ENCODE results near the gene BMP6.

DNA sequence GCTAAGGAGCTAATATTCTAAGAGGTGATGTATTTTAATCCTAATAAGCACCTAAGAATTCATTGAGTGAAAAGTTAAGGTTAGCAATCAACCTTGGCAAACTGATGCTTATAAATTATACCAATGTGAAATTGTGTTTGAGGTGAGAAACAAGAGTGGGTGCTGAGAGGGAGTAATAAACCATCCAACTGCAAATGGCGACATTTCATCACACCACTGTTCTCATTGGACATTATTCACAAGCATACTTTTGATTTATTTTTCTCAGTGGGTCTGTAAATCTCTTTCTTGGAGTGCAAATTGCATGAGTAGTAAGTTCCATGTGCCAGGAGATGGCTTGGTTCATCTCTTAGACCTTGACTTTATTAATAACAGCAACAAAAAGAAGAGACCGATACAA, 71.5 kb downstream of the BMP6 start:
- TF ChIP-seq, protein P1, sequence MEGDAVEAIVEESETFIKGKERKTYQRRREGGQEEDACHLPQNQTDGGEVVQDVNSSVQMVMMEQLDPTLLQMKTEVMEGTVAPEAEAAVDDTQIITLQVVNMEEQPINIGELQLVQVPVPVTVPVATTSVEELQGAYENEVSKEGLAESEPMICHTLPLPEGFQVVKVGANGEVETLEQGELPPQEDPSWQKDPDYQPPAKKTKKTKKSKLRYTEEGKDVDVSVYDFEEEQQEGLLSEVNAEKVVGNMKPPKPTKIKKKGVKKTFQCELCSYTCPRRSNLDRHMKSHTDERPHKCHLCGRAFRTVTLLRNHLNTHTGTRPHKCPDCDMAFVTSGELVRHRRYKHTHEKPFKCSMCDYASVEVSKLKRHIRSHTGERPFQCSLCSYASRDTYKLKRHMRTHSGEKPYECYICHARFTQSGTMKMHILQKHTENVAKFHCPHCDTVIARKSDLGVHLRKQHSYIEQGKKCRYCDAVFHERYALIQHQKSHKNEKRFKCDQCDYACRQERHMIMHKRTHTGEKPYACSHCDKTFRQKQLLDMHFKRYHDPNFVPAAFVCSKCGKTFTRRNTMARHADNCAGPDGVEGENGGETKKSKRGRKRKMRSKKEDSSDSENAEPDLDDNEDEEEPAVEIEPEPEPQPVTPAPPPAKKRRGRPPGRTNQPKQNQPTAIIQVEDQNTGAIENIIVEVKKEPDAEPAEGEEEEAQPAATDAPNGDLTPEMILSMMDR (IDR thresholded peaks at IDR 0.05 in 2 of 3, conservative IDR thresholded peaks at IDR 0.05 in 1 of 3; ENCODE audit: borderline replicate concordance in 1 of 3, insufficient read depth in 1 of 3, low read depth in 2 of 3, low read length in 2 of 3): no peak
- TF ChIP-seq POLR2A (IDR thresholded peaks at IDR 0.05; ENCODE audit: borderline replicate concordance, extremely low read depth, insufficient read depth, insufficient read length) (no peak), CEBPB (IDR thresholded peaks at IDR 0.05; ENCODE audit: low read depth) (no peak), ZNF274 (IDR thresholded peaks at IDR 0.05; ENCODE audit: low read depth, low read length) (no peak), EZH2 (IDR thresholded peaks at IDR 0.05) (no peak), SP1 (IDR thresholded peaks at IDR 0.05; ENCODE audit: low read depth) (no peak), YY1 (IDR thresholded peaks at IDR 0.05; ENCODE audit: extremely low read depth, insufficient replicate concordance, low read depth, low read length) (no peak), SIN3A (IDR thresholded peaks at IDR 0.05; ENCODE audit: low read depth) (no peak)
- TF ChIP-seq, protein P2, sequence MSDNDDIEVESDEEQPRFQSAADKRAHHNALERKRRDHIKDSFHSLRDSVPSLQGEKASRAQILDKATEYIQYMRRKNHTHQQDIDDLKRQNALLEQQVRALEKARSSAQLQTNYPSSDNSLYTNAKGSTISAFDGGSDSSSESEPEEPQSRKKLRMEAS (IDR thresholded peaks at IDR 0.05): no peak
- TF ChIP-seq, protein P3, sequence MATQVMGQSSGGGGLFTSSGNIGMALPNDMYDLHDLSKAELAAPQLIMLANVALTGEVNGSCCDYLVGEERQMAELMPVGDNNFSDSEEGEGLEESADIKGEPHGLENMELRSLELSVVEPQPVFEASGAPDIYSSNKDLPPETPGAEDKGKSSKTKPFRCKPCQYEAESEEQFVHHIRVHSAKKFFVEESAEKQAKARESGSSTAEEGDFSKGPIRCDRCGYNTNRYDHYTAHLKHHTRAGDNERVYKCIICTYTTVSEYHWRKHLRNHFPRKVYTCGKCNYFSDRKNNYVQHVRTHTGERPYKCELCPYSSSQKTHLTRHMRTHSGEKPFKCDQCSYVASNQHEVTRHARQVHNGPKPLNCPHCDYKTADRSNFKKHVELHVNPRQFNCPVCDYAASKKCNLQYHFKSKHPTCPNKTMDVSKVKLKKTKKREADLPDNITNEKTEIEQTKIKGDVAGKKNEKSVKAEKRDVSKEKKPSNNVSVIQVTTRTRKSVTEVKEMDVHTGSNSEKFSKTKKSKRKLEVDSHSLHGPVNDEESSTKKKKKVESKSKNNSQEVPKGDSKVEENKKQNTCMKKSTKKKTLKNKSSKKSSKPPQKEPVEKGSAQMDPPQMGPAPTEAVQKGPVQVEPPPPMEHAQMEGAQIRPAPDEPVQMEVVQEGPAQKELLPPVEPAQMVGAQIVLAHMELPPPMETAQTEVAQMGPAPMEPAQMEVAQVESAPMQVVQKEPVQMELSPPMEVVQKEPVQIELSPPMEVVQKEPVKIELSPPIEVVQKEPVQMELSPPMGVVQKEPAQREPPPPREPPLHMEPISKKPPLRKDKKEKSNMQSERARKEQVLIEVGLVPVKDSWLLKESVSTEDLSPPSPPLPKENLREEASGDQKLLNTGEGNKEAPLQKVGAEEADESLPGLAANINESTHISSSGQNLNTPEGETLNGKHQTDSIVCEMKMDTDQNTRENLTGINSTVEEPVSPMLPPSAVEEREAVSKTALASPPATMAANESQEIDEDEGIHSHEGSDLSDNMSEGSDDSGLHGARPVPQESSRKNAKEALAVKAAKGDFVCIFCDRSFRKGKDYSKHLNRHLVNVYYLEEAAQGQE (IDR thresholded peaks at IDR 0.05; ENCODE audit: low read depth): no peak

Data from HCT116 (cell line).